RWPE1 (cell line): Measurements from ENCODE around the gene C1QTNF9.

ENCODE experiments used
- CTCF ChIA-PET: fragments of 350-600 bp; sonication (Branson Sonifier 250); formaldehyde crosslinking; extraction: SDS; loops from one replicate; lab custom pipeline; 2021; lab: Yijun Ruan, JAX
- POLR2A ChIA-PET: fragments of 400-600 bp; formaldehyde crosslinking; extraction: SDS; loops from one replicate; lab custom pipeline; 2020; ENCODE audit warnings: antibody characterized with exemption; ENCODE audit not compliant: low non-redundant PET; lab: Yijun Ruan, JAX
- DNase-seq: peaks from one replicate; pipeline ENCODE4 v3.0.0; 2012; ENCODE audit warnings: low spot score
- H3K27ac ChIP-seq: fragments of 450-650 bp; 2 replicates; pipeline ENCODE4 v1.5.1; 2017
- CTCF ChIP-seq: fragments of 450-650 bp; conservative IDR thresholded peaks from 2 replicates; pipeline ENCODE4 v1.5.1; 2017; ENCODE audit warnings: low read depth, mild to moderate bottlenecking

Gene C1QTNF9

DNA sequence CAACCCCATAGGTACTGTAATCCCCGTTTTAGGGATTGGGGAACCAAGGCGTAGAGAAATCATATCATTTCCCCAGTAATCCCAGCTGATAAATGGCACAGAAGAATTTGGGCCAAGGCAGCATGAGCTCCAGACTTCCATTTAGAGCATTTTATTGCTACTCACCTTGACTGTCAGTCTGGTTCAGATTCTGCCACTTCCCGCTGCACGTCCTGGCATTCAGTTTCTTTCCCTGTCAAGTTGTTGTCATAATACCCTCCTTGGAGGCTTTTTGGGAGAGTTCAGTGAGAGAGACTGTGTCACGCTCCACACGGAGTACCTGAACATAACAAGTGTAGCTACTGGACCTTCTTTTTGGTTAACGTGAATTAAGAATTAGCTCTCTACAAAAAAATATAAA lies 7.5 kb upstream of the C1QTNF9 start:
- TF ChIP-seq CTCF: no peak
- ChIA-PET POLR2A (no interaction called here), CTCF (no interaction called here)
- no peak for DNase-seq
- H3K27ac ChIP-seq: no peak overlapping the region

GRCh38 chr13:24304620-24305019 lies 4.8 kb upstream of the C1QTNF9 start:
- H3K27ac ChIP-seq: no peak overlapping the region
- DNase-seq: no peak
- ChIA-PET POLR2A (no interaction called here), CTCF (no interaction called here)
- TF ChIP-seq CTCF: no peak

DNA sequence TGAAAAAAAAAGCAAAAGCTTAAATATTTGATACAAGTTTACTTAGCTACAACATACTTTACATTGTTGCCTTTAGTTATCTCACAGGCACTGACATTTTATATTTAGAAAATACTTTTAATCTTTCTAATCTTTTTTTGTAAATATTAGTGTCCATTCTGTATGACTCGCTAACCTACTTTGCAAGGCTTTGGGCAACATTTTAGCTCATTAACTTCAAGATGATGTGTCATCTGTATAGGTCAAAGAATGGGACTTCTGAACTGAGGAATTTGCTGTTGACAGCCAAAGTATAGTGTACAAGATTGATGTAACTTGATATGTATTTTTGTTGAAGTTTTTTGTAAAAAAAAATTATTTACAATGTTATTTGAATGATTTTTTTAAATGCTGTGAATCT lies 2.7 kb upstream of the C1QTNF9 start:
- H3K27ac ChIP-seq: no peak overlapping the region
- no peak for DNase-seq
- ChIA-PET POLR2A (no interaction called here), CTCF (interaction anchor here (0.5 kb wide), 1 partner anchor 317 kb away, joined by 3 read pairs; no protein-coding TSS in a partner anchor)
- TF ChIP-seq CTCF: no peak

DNA sequence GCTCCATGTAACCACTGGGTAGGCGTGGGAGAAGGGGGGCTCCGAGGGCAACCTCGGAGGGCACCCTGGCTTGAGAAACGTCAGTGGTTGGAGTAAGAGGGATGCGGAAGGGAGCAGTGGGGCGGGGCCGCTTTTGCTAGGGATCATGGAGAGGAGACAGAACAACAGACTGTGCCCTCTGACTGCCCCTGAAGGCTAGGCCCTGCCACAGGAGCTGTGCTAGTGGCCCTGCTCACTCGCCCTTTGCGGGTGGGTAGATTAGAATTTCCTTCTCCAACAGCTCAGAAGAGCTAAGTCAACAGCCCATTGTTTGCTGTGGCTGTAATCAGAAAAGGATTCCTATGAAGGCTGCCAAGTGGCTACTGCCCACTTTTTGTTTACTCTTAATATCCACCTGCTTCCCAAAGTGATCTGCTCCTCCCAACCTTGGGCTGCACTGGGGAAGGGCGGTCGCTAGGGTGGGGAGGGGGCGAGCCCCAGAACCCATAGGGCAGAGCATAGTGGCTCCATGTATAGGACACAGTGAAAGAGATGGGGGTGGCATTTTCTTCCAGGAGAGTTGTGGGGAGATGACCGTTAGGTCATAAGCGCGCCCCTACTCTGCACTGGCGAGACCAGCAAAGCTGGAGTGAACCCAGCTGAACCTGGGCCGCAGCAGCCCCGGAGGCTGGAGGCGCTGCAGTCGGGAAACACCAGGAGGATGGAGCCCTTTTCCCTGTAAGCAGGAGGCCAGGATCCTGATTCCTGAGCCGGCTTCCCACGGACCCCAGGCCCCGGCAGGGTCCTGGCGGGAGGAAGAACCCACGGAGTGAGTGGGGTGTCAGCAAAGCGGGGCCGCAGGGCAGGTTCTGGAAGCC lies 1.9 kb upstream of the C1QTNF9 start:
- TF ChIP-seq CTCF: no peak
- no peak overlapping the region for H3K27ac ChIP-seq
- POLR2A ChIA-PET: no interaction called here
- no peak for DNase-seq
- CTCF ChIA-PET: no interaction called here

DNA sequence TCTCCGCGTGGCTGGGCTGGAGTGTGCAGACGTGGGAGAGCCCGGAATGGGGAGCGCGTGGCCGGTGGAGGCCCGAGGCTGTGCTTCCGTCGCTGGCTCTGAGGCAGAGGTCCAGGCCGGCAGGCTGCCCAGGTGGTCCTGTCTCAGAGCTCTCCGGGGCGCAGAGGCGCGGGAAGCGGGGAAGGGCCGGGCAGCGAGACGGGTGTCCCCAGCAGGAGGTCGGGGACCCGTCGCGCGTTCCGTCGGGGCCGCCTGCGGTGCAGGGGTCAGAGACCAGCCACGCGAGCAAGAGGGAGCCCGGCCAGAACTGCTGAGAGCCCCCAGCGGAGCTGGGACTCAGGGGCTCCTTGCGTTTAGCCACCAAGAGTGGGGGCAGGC lies 1.3 kb upstream of the C1QTNF9 start:
- no peak overlapping the region for H3K27ac ChIP-seq
- CTCF ChIA-PET: no interaction called here
- TF ChIP-seq CTCF: no peak
- DNase-seq: no peak
- POLR2A ChIA-PET: no interaction called here

- DNase-seq: no peak
- ChIA-PET POLR2A (no interaction called here), CTCF (no interaction called here)
- H3K27ac ChIP-seq: no peak overlapping the region
- no peak for TF ChIP-seq CTCF
These were observed 826 bp upstream of the C1QTNF9 start for GRCh38 chr13:24308488-24309020.
